Duodenal mucosa (tissue), 2 donors: Measurements from ENCODE around the gene SEMA4B.

Experiments
- H3K27ac ChIP-seq: one replicate; pipeline ENCODE4 v1.7.0; 2013; ENCODE audit warnings: low read depth, low read length
- H3K27me3 ChIP-seq, 2 donors: one replicate each; pipeline ENCODE4 v1.7.0; 2013; ENCODE audit warnings: low read length in 2 of 2, control low read depth in 1 of 2; ENCODE audit not compliant: insufficient read depth in 2 of 2, control insufficient read depth in 1 of 2
- H3K36me3 ChIP-seq, 2 donors: one replicate each; pipeline ENCODE4 v1.7.0; 2013; ENCODE audit warnings: low read length in 2 of 2, control low read depth in 1 of 2; ENCODE audit not compliant: insufficient read depth in 2 of 2, control insufficient read depth in 1 of 2
- H3K4me1 ChIP-seq, 2 donors: one replicate each; pipeline ENCODE4 v1.7.0; 2013; ENCODE audit warnings: low read length in 2 of 2, control low read depth in 1 of 2; ENCODE audit not compliant: insufficient read depth in 2 of 2, control insufficient read depth in 1 of 2
- H3K4me3 ChIP-seq, 2 donors: one replicate each; pipeline ENCODE4 v1.7.0; 2013; ENCODE audit warnings: low read length in 2 of 2, low read depth in 1 of 2
- H3K9ac ChIP-seq, 2 donors: one replicate each; pipeline ENCODE4 v1.7.0; 2013; ENCODE audit warnings: low read length in 2 of 2, low read depth in 1 of 2
- H3K9me3 ChIP-seq, 2 donors: one replicate each; pipeline ENCODE4 v1.7.0; 2013; ENCODE audit warnings: low read length in 2 of 2, control low read depth in 1 of 2; ENCODE audit not compliant: control insufficient read depth in 1 of 2

Gene SEMA4B

GRCh38 chr15:90234096-90234988 is 33.2 kb downstream of the SEMA4B start, which contains the start of gene GDPGP1:
GDPGP1 (plus strand) TSS chr15:90234209; CDS start chr15:90240909, 6,700 bp downstream.
- Histone ChIP-seq H3K36me3 (peaks cover 15 to 46% of the 10 kb centered on the region in 2 donors), H3K4me3 (peak within 1 kb of the TSS; percentile 88 to 90), H3K4me1 (peaks cover 38 to 48% of the 10 kb centered on the region in 2 donors), H3K9me3 (no peaks in the 10 kb centered on the region), H3K27ac (peak within 1 kb of the TSS; percentile 96), H3K27me3 (no peaks in the 10 kb centered on the region), H3K9ac (peak within 1 kb of the TSS; percentile 86 to 95)

DNA sequence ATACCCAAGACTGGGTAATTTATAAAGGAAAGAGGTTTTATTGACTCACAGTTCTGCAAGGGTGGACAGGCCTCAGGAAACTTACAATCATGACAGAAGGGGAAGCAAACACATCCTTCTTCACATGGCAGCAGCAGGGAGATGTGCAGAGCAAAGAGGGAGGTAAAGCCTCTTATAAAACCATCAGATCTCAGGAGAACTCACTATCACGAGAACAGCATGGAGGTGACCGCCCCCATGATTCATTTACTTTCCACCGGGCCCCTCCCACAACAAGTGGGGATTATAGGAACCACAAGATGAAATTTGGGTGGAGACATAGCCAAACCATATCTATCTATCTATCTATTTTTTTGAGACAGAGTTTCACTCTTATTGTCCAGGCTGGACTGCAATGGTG is 38.2 kb downstream of the SEMA4B start:
- Histone ChIP-seq H3K9me3 (no peaks in the 10 kb centered on the region), H3K4me1 (peaks cover 7 to 8% of the 10 kb centered on the region in 2 donors), H3K9ac (no peak overlapping the region), H3K27me3 (no peaks in the 10 kb centered on the region), H3K4me3 (no peak overlapping the region), H3K27ac (no peak overlapping the region), H3K36me3 (peaks cover 5 to 35% of the 10 kb centered on the region in 2 donors)

GRCh38 chr15:90240856-90241255 is 39.7 kb downstream of the SEMA4B start:
- H3K4me1 ChIP-seq: no peaks in the 10 kb centered on the region
- no peak overlapping the region for H3K27ac ChIP-seq
- H3K27me3 ChIP-seq: no peaks in the 10 kb centered on the region
- H3K9me3 ChIP-seq: no peaks in the 10 kb centered on the region
- no peak overlapping the region for H3K4me3 ChIP-seq
- H3K9ac ChIP-seq: no peak overlapping the region
- peaks cover 5 to 35% of the 10 kb centered on the region in 2 donors for H3K36me3 ChIP-seq

GRCh38 chr15:90241343-90242192 is 40.4 kb downstream of the SEMA4B start:
- peaks cover 5 to 30% of the 10 kb centered on the region in 2 donors for H3K36me3 ChIP-seq
- no peaks in the 10 kb centered on the region for H3K9me3 ChIP-seq
- H3K27ac ChIP-seq: no peak overlapping the region

DNA sequence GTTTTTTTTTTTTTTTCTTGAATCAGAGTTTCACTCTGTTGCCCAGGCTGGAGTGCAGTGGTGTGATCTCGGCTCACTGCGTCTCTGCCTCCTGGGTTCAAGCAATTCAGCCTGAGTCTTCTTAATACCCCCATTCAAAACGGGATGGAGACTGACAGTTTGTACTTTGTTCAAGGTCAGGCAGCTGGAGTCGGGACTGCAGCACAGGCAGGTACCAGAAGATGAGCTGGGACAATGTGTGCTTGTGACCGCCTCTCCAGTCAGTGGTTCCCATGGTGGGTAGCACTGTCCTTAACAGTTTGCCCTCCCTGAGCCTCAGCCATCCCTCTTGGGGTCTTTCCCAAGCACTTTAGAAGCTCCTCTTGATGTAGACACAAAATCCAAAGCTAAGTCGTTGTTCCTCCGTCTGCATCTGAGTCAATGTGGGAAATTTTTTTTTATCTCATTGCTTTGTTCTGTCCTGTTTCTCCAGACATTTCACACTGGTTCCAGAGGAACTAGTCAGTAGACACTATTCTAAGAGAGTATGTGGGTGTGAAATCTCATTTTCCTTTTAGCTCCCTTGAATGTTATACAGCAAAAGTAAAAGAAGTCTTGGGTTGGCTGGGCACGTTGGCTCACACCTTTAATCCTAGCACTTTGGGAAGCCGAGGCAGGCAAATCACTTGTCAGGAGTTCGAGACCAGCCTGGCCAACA is 43.0 kb downstream of the SEMA4B start:
- peaks cover 0 to 5% of the 10 kb centered on the region in 2 donors for H3K4me1 ChIP-seq
- no peak overlapping the region for H3K9ac ChIP-seq
- no peak overlapping the region for H3K4me3 ChIP-seq
- H3K27ac ChIP-seq: no peak overlapping the region
- peaks cover 5 to 13% of the 10 kb centered on the region in 2 donors for H3K36me3 ChIP-seq
- no peaks in the 10 kb centered on the region for H3K9me3 ChIP-seq
- H3K27me3 ChIP-seq: no peaks in the 10 kb centered on the region

More at GRCh38 chr15:90241343-90242192, 40.4 kb downstream of the SEMA4B start:
- Histone ChIP-seq H3K4me1 (no peaks in the 10 kb centered on the region), H3K4me3 (no peak overlapping the region), H3K27me3 (no peaks in the 10 kb centered on the region), H3K9ac (no peak overlapping the region)

DNA sequence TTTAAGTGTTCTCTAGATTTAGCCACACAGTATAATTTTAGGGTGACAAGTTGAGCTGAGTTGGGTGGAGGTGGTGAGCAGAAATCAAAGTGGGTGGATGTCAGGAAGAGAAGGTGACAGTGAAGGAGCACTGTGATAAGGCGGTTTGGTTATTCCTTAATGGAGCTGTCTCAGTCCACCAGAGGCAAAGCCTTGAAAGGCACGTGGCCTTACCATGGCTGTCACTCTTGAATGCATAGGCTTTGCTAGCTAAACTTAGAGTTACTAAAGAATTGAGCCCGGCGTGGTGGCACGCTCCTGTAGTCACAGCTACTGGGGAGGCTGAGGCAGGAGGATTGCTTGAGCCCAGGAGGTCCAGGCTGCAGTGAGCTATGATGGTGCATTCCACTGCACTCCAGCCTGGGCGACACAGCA is 47.7 kb downstream of the SEMA4B start:
- Histone ChIP-seq H3K27ac (no peak overlapping the region), H3K27me3 (no peaks in the 10 kb centered on the region), H3K4me1 (peaks cover 6 to 11% of the 10 kb centered on the region in 2 donors), H3K4me3 (peak overlapping the region; percentile 76 to 80), H3K9ac (peak overlapping the region in 1 of 2 donors; percentile 30), H3K36me3 (no peaks in the 10 kb centered on the region), H3K9me3 (no peaks in the 10 kb centered on the region)

DNA sequence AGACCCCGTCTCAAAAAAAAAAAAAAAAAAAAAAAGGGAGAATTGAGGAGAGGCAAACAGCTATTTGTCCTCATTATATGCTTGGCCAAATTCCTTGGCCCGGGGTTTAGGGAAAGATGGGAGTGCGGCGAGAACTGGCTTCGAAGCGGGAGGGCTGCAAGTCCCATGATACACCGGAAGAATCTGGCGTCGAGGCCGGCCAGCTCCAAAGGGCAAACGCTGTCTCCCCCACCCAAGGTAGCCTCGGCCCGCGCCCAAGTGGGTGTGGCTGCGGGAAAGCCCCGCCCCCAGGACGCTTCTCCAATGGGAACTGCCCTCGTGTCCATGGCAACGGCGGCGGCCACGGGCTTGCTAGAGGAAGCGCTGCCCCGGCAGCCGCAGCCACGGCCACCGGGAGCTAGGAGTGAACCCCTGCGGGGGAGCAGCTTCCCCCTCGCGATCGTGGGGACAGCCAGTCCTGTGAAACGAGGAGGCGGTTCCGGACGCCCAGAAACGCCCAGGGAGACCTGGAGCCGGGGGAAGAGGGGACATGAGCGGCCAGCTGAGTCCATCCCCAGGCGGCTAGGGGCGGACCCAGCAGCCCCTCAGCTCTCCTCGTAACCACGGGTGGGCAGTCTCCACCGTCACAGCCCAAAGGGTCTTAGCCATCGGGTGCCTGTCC is 48.2 kb downstream of the SEMA4B start, which contains the start of gene TTLL13:
TTLL13 (plus strand) TSS at position 354 of the 661 bp plus-strand sequence. CDS start 1,075 bp downstream, outside the sequence.
- peak within 1 kb of the TSS; percentile 18 to 30 for H3K9ac ChIP-seq
- peak within 1 kb of the TSS; percentile 76 to 80 for H3K4me3 ChIP-seq
- H3K27ac ChIP-seq: no peak within 1 kb of the TSS
- no peaks in the 10 kb centered on the region for H3K36me3 ChIP-seq
- no peaks in the 10 kb centered on the region for H3K9me3 ChIP-seq
- H3K4me1 ChIP-seq: peaks cover 6 to 11% of the 10 kb centered on the region in 2 donors
- no peaks in the 10 kb centered on the region for H3K27me3 ChIP-seq

DNA sequence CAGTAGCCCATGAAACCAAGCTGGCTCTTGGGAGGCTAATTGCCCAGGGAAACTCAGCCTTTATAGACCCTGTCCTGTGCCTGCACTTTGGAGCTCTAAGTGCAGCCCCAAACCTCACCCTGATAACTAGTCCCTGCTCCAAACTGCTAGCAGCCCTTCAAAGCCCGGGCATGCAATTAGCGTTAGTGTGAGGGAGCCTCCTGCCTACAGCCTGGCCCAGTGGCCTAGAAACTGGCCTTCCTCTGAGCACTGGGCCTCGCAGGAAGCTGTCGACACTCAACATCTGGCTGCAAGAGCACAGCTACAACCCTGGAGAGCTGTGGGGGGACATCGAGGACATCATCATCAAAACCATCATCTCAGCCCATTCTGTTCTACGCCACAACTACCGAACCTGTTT is 56.6 kb downstream of the SEMA4B start:
- Histone ChIP-seq H3K9ac (no peak overlapping the region), H3K36me3 (no peaks in the 10 kb centered on the region), H3K27ac (no peak overlapping the region), H3K9me3 (no peaks in the 10 kb centered on the region), H3K27me3 (no peaks in the 10 kb centered on the region), H3K4me3 (no peak overlapping the region), H3K4me1 (peaks cover 9 to 12% of the 10 kb centered on the region in 2 donors)

GRCh38 chr15:90259524-90259923 is 58.4 kb downstream of the SEMA4B start:
- H3K27ac ChIP-seq: no peak overlapping the region
- H3K27me3 ChIP-seq: no peaks in the 10 kb centered on the region
- no peaks in the 10 kb centered on the region for H3K9me3 ChIP-seq
- H3K9ac ChIP-seq: no peak overlapping the region
- no peak overlapping the region for H3K4me3 ChIP-seq
- H3K4me1 ChIP-seq: peaks cover 17% of the 10 kb centered on the region in 2 donors
- no peaks in the 10 kb centered on the region for H3K36me3 ChIP-seq
